IPS DF 6.9 (cell line): ENCODE results near the gene DGLUCY.

Source experiments
- DNase-seq: peaks from one replicate; pipeline ENCODE4 v3.0.0-alpha.2; 2013; ENCODE audit warnings: low read depth, low spot score
- H3K27ac ChIP-seq: one replicate; pipeline ENCODE4 v1.5.1; 2013; ENCODE audit warnings: low read length, control low read depth
- H3K27me3 ChIP-seq: 2 replicates; pipeline ENCODE4 v1.6.1; 2013; ENCODE audit warnings: mild to moderate bottlenecking, low read length; ENCODE audit not compliant: control insufficient read depth, insufficient read depth
- H3K36me3 ChIP-seq: 2 replicates; pipeline ENCODE4 v1.6.1; 2013; ENCODE audit warnings: low read length; ENCODE audit not compliant: control insufficient read depth, insufficient read depth
- H3K4me1 ChIP-seq: 2 replicates; pipeline ENCODE4 v1.6.1; 2013; ENCODE audit warnings: low read length; ENCODE audit not compliant: control insufficient read depth, insufficient read depth
- H3K4me3 ChIP-seq: 2 replicates; pipeline ENCODE4 v1.5.1; 2013; ENCODE audit warnings: mild to moderate bottlenecking, low read length
- H3K9me3 ChIP-seq: 2 replicates; pipeline ENCODE4 v1.6.1; 2013; ENCODE audit warnings: low read length, inconsistent platforms; ENCODE audit not compliant: control insufficient read depth, insufficient read depth
- WGBS: extraction: QIAGEN DNeasy Blood & Tissue Kit; methylation state at CpG from one replicate; pipeline ENCODE4 v1.1.7; 2013; ENCODE audit warnings: mixed read lengths, missing lambda C conversion rate; ENCODE audit not compliant: insufficient read length, insufficient coverage; 5-methylcytosine and 5-hydroxymethylcytosine counted together

The DGLUCY gene

GRCh38 chr14:91273273-91273884 lies 159.5 kb downstream of the DGLUCY start:
- Histone ChIP-seq H3K36me3 (peaks cover 21% of the 10 kb centered on the region), H3K9me3 (no peaks in the 10 kb centered on the region), H3K4me1 (no peaks in the 10 kb centered on the region), H3K27me3 (no peaks in the 10 kb centered on the region), H3K4me3 (no peak overlapping the region), H3K27ac (no peak overlapping the region)
- no peak for DNase-seq
- no CpG with 5 or more reads among the region's 27 CpGs for WGBS

- no CpG with 5 or more reads among the region's 13 CpGs for WGBS
Measured at GRCh38 chr14:91273885-91274273, 160.0 kb downstream of the DGLUCY start.

GRCh38 chr14:91274796-91275195 lies 160.9 kb downstream of the DGLUCY start:
- Histone ChIP-seq H3K4me1 (no peaks in the 10 kb centered on the region), H3K4me3 (no peak overlapping the region), H3K27me3 (no peaks in the 10 kb centered on the region), H3K36me3 (peaks cover 30% of the 10 kb centered on the region), H3K27ac (no peak overlapping the region), H3K9me3 (no peaks in the 10 kb centered on the region)
- no CpG with 5 or more reads among the region's 9 CpGs for WGBS
- DNase-seq, result no peak

More at GRCh38 chr14:91273885-91274273, 160.0 kb downstream of the DGLUCY start:
- DNase-seq, result no peak
- Histone ChIP-seq H3K36me3 (peaks cover 24% of the 10 kb centered on the region), H3K4me1 (no peaks in the 10 kb centered on the region), H3K27ac (no peak overlapping the region), H3K27me3 (no peaks in the 10 kb centered on the region), H3K9me3 (no peaks in the 10 kb centered on the region), H3K4me3 (no peak overlapping the region)
